Inflammatory macrophage treated with lipopolysaccharide for 1 hour (primary cell): ENCODE results near the gene FGF1.

ENCODE experiments used
- DNase-seq, 2 donors: peaks; one replicate each; pipeline ENCODE4 v3.0.0-alpha.2; 2020 to 2022

The FGF1 gene

DNA sequence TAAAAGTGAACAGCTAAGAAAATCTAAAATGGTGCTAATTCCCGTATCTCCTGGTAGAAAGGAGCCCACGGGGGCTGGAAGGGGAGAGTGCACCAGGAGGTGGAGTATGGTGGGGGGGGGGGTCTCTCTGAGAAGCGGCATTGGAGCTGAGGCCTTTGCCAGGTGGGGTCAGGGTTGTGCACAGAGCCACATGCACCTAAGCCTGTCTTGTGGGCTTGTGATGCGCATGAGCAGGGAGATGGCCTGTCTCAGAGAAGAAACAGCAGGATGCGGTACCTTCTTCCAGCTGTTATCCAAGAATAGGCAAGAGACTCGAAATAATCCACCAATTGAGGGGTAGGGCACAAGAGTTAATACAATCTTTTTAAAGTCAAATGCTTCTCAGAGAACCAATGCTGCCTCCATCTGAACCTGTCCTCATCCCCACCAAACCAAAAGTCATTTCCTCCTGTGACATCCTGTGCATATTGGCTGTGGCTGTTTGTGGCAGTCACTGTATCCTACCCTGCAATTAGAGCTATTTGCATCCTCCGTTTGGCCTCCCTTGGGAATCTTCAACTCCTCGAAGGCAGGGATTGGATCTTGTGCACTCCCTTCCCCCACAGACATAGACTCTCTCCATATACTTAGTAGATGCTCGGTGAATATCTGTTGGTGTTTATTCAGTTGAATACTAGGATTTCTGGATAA lies 45.4 kb downstream of the FGF1 start:
- no peak for DNase-seq

DNA sequence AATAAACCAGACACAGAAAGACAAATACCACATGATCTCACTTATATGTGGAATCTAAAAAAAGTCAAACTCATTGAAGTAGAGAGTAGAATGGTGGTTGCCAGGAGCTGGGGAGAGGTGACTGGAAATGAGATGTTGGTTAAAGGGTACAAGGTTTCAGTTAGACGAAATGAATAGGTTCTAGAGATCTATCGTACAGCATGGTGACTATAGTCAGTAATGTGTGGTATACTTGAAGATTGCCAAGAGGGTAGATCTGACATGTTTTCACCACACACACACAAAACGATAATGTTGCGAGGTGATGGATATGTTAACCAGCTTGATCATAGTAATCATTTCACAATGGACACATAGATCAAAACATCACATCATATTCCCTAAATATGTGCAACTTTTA lies 46.4 kb downstream of the FGF1 start:
- no peak for DNase-seq

DNA sequence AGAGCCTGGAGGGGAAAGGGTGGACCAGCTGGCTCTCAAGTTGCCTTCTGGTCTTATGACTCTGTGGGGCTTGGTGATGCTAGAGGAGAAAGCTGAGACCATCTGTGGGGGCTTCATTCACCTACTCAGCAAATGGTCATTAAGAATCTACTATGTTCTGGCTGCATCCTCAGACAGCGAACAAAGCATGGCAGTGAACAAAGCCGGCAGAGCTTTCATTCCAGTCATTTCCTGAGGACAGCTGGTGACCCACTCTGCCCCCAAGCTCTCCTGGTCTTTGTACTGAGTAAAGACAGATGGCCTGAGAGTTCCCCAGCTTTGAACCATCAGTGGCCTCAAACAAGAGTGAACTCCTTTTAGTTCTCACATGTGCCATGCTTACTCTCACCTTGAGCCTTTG lies 48.0 kb downstream of the FGF1 start:
- no peak for DNase-seq

DNA sequence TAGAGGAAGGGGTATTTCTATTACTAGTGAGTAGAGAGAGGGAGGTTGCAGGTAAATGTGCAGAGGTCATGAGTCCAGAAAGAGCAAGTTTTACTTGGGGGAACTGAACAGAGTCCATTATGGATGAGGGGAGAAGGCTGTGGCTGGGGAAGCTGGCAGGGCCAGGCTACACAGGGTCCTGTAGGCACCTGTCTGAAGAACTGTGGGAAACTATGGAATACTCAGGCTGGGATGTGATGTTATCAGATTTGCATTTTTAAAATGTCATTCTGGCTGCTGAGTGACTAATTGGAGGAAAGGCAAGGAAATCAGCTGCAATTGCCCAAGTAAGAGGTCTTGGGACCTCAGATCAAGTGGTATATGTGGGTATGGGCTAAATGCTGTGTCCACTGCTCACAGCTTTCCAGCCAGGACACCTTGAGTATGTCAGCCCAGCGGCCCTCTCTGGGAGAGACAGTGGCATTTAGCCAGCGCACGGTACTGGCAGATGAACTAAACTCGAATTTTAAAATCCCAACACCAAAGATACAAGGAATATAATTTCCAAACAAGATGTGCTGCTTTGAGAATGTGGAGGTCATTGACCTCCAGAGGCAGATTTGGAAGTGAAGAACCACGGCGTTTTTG lies 49.1 kb downstream of the FGF1 start:
- no peak for DNase-seq

DNA sequence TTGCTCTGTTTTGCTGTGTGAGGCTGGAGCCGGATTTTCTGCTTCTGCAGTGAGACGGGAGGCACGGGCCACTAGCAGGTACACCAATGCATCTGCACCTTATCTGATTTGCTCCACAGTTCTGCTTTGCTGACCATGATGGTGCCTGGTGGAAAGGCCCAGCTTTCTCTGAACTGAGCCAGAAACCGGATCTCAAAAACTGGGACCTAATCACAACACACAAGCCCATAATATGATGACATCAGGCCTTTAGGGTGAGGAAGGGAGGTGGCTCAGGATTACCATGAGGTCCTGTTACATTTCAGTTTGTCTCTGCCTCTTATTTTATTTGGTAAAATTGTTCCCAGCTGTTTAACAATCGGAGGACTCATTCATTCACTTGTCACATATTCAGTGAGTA lies 49.8 kb downstream of the FGF1 start:
- DNase-seq, result no peak

DNA sequence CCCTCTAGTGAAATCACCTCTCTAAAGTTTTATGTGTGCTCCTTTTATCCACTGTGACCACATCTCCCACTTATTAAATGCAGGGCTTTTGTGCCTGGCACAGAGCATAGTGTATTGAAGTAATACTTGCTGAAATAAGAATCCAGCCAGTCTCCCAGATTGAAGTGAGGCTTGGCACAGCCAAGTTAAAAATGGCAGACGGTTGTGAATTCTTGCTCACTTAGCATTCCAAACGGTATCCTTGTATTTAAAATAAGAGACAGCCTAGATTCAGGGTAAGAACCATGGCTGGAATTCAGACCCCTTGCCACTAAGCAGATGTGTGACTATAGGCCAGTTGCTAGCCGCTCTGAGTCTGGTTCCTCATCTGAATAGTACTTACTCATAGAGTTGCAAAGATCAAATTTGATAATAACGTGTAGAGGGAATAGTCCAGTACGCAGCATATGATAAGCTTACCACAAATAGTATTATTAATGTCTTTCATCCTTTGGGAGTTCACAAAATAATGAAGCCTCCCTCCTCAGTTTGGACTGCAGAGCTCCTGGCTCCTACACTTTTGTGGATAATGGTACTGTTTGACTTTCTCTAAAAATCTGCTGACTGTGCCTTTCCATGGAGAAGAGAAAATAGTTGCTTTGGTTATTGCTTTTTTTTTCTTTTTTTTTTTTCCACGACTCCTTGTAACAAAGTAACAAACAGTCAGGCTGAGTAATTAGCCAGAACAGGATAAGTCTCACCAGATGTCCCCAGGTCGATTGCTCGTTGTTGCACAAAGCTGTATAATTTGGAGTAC lies 51.5 kb downstream of the FGF1 start:
- DNase-seq, result no peak

DNA sequence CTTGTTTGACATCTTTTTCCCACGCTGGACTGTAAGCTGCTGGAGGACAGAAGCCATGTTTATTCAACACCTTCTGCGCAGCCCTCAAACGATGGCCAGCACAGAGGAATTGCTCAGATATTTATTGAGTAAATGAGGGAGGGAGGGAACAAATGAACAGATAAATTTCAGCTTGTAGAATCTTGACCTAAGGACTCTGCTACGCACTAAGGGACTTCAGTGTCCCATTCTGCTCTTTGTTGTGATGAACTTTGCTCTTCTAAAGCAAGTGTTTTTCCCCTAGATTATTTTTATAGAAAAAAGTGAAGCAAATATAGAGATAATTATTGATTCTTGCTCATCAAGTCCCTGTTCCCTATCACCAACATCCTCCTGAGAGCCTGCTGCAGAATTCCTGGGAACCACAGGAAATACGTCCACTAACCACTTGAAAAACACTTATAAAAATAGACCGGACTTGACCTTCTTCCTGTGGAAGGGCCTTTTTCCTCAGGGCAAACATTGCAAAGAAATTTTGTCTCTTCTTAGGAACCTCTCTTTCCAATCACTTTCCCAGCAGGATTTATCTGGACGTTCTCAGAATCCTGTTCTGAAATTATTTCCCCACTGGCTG lies 54.9 kb downstream of the FGF1 start:
- no peak for DNase-seq

DNA sequence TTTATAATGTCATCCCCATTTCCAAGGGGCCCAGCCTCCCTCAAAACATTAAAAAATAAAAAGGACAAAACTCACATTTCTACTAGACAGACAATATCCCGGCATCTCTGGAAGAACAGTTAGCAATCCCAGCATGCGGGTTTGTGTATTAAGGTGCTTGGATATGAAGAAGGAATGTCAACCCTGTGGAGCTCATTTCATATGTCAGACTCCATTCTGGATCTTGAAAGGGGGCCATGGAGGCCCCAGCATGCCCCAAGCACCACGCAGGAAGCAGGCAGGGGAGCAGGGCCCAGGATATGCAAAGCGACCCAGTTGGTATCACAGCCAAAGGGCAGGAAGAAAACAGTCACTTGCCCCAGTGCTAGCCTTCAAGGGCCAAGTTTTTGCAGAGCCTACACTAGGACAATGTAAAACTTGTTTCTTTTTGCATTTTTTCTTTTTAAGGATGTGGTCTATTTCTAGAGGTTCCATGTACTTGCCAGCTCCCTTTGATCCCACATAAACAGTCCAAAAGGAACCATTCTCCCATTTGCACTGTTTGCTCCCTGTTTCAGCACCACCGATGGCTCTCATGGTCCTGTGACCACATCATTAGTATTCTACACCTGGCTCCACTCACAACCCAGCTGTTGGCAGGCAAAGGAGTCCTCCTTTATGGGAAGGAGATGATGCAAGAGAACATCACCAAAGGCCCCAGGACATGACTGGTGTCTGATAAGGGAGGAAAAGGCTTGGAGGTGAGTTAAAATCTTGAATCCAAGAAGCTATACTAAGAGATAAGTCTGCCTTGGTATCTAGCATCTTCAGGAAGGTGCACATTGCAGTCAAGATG lies 58.3 kb downstream of the FGF1 start:
- DNase-seq, result no peak

DNA sequence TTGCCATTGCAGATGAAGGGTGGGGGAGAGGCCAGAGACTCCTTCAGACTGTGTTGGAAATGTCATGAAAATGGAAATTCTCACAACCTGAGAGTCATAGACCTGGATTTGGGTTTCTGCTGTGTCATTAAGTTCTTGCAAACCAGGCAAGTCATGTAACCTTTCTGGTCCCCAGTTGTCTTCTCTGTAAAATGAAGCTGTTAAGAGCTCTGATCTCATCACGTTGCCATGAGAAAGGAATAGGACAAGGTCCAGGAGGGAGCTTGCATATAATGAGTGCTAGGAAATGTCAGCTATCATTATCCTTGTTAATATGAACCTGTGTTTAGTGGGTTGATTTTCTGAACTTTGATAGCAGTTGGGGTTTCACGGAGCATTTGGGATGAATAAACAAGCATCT lies 59.1 kb downstream of the FGF1 start:
- DNase-seq, result no peak

DNA sequence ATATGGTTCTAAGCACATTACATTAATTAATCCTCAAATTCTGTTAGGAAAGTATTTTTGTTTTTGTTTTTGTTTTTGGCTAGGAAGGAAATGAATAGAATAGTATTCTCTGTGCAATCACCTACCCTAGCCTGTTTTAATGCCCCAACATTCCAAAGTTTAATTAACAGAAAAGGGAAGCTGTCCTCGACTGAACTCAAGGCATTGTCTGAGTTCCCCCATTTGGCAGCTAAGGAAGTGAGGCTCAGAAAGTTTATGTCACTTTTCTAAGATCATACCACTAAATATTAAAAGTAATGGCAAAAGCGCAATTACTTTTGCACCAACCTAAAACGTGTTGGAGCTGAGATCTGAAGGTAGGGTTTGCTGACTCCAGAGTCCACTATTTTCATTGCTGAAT lies 59.8 kb downstream of the FGF1 start:
- peak; percentile 33 to 34 for DNase-seq

DNA sequence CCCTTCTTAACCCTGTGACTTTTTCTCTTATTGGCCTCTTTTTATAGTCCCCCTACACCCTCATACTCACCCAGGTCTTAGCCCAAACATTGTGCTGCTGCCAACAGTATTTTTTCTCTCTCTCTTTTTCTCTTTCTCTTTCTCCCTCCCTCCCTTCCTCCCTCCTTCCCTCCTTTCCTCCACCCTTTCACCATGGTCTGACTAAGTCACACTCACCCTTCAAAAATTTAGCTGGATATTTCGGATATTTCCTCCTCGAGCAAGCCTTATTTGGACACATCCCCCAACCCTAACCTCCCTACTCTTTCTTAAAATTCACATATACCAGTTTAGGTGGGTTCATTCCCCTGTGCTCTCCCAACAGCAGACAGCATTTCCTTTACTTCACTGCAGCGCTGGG lies 64.7 kb downstream of the FGF1 start:
- DNase-seq, result no peak

DNA sequence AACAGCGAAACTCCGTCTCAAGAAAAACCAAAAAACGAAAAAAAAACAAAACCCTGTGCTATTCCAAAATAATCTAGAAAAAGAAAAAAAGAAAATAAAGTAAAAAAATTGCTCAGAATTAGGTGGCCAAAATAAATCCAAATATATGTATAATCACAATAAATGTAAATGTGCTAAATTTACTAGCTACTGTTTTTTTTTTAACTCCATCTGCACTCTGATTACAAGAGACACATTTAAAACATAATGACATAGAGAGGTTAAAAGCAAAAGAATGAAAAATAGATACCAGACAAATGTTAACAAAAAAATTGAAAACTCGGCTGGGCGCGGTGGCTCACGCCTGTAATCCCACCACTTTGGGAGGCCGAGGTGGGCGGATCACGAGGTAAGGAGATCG lies 66.1 kb downstream of the FGF1 start:
- no peak for DNase-seq

DNA sequence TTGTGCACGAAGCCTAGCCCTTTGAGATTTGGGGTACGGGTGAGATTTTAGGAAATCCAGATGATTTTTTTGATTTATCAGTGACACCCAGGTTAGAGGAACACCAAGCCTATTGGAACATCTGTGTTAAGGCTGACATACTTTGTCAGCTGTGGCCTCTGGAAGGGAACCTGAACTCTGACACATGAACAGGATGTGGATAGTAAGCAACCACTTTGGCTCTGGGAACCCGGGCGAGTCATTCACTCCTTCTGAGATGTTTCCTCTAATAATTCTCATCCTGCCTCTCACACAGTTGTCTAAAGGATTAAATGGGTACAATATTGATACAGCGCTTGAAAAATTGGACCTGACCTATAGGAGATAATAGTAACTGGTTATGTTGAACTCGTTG lies 67.8 kb downstream of the FGF1 start:
- DNase-seq, result no peak

DNA sequence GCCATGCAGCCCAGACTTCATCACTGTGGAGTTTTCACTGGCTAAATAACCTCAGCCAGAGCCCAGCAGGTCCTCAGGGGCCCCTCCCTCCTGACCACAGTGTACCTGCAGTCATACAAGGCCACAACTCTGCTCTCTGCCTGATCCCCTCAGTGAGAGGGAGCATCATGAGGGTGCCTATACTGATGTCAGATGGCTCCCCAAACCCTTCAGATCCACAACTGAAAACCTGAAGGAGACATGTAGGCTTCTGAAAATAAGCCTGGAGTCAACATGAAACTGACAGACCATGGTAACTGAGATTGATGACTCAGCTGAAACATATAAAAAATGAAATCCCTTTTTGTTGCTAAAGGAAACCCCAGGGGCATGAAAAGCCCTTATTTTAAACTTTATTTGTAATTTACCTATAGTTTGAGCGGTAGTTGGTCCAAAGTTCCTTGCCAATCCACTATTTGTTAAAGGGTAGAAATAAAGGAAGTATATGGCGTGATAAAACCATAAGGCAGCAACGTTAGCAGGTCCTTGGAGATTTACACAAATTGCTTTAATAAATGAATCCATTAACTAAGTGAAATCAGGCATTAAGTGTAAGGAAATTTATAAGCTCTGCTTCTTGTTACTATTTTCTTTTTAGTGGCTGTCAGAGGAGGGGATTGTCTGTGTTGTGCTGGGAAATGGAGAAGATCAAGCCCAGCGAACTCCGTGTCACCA lies 68.3 kb downstream of the FGF1 start:
- no peak for DNase-seq

DNA sequence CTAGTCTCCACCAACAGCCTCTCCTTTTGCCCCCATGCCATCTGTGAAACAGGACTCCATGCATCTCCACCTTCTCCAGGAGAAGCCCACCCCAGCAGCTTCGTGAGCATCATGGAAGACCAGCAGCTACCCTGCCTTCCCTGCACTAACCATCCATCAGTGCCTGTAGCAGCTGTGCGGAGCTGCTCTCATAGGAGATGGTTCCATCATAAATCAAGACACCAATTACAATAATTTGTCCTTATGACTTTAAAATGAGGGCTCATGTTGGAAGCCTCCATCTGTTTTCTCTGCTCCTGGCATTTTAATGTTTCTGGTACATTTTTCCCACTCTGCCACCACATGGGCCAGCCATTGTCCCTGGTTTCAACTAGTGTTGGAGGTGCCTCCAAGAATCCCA lies 69.9 kb downstream of the FGF1 start:
- DNase-seq, result no peak

DNA sequence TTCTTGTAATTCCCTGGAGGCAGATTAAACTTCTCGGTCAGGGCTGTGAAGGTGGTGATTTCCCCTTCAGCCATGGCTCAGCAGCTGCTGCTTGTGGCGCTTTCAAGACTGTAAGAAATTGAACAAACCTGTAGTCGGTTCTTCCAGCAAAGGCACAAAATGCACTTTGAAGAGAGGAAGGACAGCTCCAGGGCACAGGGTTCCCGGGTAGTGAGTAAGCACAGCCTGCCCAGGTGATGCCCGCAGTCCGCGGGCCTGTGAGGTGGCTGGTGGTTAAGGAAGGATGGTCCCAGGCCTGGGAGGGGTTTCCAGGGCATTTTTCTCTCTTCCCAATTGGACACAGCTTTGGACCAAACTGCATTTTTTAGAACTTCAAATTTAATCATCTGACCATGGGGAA lies 71.8 kb downstream of the FGF1 start:
- no peak for DNase-seq

DNA sequence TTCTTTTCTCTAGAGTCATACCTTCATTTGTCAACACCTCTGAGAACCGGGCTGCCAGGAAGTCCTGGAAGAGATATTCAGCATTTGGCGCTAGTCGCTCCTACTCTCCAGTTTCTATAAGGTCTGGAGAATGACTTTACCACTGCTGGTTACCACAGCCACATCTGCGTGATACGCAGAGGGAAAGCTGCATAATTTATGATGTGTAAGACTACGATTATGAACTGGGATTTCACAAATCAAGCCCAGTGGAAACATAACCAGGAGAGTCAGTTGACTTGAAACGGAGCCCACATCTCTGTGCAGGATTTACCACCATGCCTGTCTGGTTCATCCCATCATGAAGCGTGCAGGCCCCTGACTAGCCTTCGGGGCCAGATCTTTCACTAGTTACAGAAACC lies 72.6 kb downstream of the FGF1 start:
- DNase-seq, result no peak

DNA sequence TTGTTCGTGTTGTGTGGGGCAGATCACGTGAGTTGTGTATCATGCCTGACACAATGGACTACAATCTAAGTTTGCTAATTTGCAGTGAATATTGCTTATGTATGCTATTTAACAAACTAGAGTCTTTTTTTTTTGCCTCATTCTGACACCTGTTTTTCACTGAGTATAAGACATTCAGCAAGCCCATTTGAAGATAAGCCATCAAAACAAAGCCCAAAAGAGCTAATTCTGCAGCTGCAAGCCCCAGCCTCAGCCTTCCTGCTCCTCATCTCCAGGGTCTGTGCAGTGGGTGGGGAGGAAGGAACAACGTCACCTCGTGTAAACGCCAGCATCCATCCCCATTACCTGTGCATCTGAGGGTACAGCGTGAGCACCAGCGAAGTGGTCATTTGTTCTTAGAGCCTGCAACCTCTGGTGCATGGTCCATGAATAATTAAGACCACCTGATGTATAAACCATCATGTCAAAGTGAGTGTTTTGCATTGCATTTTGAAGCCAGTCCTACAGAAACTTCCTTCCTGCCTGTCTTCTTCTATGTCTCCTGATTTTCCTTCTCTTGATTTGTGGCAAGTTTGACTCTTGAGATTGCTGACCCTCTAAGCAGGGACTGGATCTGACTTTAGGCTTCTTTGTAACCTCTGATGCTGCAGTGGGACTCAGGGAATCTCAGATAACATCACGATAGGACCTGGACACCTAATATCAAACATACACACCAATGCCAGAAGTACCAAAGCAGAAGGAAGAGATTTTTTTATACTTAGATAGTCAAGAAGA lies 73.2 kb downstream of the FGF1 start:
- DNase-seq, result no peak

DNA sequence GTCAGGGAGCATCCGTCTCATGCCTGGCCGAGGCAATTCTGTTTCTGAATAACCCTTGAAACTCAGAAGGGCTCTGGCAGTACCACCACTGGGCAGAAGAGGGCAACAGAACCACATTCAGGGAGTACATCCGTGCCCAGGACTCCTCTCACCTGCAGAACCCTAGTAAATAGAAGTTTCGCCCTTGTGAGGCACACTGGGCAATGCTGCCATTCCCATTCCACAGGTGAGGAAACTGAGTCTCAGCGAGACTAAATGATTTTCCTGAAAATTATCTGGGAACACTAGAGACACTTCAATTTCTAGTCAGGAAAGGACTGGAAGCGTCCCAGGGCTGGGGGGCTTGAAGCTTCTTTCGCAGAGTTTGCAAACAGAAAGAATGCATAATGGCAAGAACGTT lies 74.7 kb downstream of the FGF1 start:
- DNase-seq, result peak; percentile 11 to 56

DNA sequence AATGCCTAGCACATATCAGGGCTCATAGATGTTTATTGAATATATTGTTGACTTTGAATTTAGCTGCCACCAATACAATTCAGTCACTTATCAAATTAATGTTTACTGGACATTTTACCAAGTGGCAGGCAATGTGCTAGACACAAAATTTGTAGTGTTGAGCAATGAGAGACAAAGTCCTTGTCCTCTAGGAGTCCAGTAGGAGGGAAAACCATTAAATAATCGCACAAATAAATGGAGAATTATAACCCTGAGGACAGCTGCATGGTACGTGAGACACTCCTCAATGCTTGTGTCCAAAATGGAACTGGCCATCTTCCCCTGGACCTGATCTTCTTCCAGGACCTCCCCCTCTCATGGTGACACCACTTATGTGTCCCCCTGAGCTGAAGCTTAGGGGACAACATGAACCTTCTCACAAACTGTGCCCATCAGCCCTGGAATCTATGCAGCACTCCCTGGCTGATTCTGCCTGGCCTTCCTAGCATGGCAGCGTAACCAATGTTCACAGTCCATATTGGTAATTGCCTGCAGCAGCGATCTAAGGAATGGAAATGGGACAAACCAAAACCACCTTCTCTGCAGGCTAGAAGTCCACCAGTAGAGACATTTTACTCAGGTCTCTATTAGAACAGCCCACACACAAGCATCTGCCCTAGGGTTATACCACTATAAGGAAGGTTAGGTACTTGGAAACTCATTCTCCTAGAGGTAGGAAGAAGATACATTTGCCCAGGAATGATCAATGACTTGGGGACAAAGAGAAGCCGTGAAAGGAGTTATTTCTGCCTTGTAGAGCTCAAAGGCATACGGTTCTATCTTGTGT lies 75.5 kb downstream of the FGF1 start:
- no peak for DNase-seq

DNA sequence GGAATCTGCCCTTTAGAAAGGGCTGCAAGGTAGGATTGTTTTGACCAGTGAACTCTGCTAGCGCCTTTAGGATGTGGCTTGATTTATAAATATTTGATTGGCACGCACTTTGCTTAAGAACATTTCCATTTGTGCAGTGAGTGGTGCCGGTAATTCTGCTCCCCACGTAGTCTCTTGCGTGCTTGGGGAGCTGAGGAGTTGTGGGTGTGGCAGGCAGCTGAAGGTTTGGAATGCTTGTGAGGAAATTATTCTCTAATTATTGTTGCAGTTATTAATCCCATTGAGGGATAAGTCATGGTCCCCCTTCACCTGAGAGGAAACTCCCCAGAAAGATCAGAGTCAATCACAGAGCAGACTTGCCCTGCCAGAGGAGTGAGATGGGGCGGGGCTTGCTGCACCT lies 76.7 kb downstream of the FGF1 start:
- DNase-seq, result no peak
